Mononuclear cell (primary cell): ENCODE measurements around the gene NDRG2. TPM values are rescaled to one million over a fixed set of nuclear protein-coding genes. Genes with fewer than 3 reads are reported as not detected.
"Not testable (repeated sequence)": the region's sequence is repeated elsewhere in the genome, so short reads cannot be mapped to it uniquely, and the experiment has no call there.

Source experiments
- H3K27me3 ChIP-seq: 2 replicates; pipeline ENCODE4 v1.6.0; 2011; ENCODE audit warnings: low read length, control low read depth; ENCODE audit not compliant: insufficient read depth
- H3K4me1 ChIP-seq: 2 replicates; pipeline ENCODE4 v1.5.1; 2011; ENCODE audit warnings: mild to moderate bottlenecking, low read length, control low read depth; ENCODE audit not compliant: insufficient read depth
- H3K4me3 ChIP-seq: 2 replicates; pipeline ENCODE4 v1.5.1; 2011; ENCODE audit warnings: mild to moderate bottlenecking, low read length, moderate library complexity
- H3K9me3 ChIP-seq: 2 replicates; pipeline ENCODE4 v1.5.1; 2011; ENCODE audit warnings: low read depth, mild to moderate bottlenecking, control low read depth, low read length
- total RNA-seq: library from RNA; depleted of rRNA; stranded (reverse); fragments of >200 nt; gene quantifications from one replicate; pipeline ENCODE4 v1.2.3, GENCODE V29; 2012

Gene NDRG2
- total RNA-seq, 1 donor = 9.7 TPM

DNA sequence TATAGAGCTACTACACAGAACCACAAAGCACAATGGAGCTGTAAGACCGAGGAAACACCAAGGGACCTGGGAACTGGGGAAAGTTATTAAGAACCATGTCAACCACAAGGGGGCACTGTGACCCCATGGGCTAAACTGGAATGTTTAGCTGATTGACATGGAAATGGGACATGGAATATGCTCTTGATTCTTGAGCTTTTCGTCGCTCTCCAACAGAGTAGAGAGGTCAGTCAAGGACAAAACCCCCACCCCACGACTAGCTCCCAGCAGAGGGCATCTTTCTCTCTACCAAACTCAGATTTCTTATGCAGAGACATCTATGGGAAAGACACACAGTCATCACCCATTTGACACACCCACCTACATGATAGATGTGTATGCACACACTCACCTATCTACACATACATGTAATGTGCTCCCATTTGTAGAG, 10.1 kb downstream of the NDRG2 start:
- H3K9me3 ChIP-seq = no peaks in the 10 kb centered on the region
- peaks cover 10% of the 10 kb centered on the region for H3K27me3 ChIP-seq
- peaks cover 25% of the 10 kb centered on the region for H3K4me1 ChIP-seq

DNA sequence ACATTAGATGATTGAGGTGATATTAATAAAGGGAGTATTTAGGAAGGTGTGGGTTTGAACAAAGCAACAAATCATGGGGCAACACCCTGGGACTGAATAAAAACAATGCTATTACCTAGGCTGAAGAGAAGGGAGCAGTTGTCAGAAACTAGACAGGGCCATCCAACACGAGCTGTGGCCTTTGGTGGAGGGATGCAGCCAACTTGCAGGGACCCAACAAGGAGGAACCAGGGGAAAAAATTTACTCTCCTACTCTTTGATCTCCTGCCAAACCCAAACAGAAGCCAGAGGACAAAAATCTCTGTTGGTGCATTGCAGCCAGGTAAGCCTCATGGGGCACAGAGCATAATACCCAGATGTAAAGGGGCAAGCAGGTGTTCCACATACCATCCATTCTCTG, 13.7 kb downstream of the NDRG2 start:
- Histone ChIP-seq H3K4me1 (peaks cover 14% of the 10 kb centered on the region), H3K9me3 (no peaks in the 10 kb centered on the region), H3K4me3 (no peak overlapping the region), H3K27me3 (peaks cover 10% of the 10 kb centered on the region)

More for the DNA sequence above, 10.1 kb downstream of the NDRG2 start:
- no peak overlapping the region for H3K4me3 ChIP-seq

DNA sequence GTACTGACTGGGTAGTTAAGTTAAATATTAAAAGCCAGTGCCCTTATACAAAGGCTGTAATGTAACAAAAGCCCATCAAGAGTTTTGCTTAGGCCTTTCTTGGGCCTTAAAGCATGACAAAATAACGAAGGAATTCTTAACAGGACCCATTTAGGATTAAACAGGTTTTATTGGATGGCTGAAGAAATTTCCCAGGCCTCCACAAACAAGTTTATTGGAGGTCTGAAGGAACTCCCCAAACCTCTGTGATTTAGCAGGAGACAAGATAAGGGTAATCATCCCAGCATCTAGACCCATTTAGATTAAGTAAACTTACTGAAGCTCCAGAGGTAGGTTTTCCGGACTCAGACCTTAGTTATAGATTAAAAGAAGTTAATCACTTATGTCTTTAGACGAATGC, 15.1 kb downstream of the NDRG2 start:
- H3K27me3 ChIP-seq, H3K9me3 ChIP-seq, H3K4me3 ChIP-seq, H3K4me1 ChIP-seq: not testable (repeated sequence)

DNA sequence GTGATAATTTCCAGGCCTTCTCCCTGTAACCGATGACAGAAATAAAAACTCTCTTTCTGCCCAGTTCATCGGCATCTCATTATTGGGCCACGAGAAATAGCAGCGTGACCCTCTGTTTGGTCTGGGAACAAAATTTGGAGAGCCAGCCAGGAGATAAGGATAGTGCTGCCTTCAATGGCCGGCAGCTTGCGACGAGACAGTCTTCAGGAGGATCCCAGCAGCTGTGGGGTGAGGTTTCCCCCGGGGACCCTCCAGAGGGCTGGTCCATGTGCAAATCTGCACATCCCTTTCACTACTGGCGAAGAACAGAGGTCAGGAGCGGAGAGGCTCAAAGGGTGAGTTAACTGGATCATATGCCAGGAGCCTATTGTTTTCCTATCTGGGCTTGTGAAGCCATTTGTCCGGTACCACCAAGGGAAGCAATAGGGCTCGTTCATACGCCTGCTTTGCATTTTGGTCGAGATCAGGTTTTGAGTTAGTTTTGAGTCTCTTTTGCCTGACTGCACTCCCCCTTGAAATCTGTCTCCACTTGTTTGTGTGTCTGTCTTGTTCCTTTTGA, 21.0 kb downstream of the NDRG2 start:
- H3K4me3 ChIP-seq = no peak overlapping the region
- no peaks in the 10 kb centered on the region for H3K4me1 ChIP-seq
- H3K27me3 ChIP-seq = no peaks in the 10 kb centered on the region
- H3K9me3 ChIP-seq = no peaks in the 10 kb centered on the region

DNA sequence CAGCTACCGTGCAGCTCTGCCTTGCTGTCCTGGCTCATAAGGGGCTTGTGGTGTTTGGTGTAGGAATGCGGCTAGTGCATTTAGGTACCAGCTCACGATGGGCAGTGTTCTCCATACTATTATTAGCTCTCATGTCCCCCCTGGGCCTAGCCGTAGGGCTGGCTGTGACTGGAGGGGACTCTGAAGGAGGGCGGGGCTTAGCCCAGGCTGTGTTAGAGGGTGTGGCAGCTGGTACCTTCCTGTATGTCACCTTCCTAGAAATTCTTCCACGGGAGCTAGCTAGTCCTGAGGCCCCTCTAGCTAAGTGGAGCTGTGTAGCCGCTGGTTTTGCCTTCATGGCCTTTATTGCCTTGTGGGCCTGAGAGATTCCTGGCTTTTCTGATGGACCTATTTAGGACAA, 23.6 kb downstream of the NDRG2 start:
- H3K4me3 ChIP-seq = no peak overlapping the region
- H3K4me1 ChIP-seq = no peaks in the 10 kb centered on the region
- H3K27me3 ChIP-seq = no peaks in the 10 kb centered on the region
- H3K9me3 ChIP-seq = no peaks in the 10 kb centered on the region

GRCh38 chr14:20999591-20999990, 25.3 kb downstream of the NDRG2 start:
- H3K27me3 ChIP-seq = no peaks in the 10 kb centered on the region
- H3K4me1 ChIP-seq = no peaks in the 10 kb centered on the region
- no peaks in the 10 kb centered on the region for H3K9me3 ChIP-seq
- H3K4me3 ChIP-seq = no peak overlapping the region

DNA sequence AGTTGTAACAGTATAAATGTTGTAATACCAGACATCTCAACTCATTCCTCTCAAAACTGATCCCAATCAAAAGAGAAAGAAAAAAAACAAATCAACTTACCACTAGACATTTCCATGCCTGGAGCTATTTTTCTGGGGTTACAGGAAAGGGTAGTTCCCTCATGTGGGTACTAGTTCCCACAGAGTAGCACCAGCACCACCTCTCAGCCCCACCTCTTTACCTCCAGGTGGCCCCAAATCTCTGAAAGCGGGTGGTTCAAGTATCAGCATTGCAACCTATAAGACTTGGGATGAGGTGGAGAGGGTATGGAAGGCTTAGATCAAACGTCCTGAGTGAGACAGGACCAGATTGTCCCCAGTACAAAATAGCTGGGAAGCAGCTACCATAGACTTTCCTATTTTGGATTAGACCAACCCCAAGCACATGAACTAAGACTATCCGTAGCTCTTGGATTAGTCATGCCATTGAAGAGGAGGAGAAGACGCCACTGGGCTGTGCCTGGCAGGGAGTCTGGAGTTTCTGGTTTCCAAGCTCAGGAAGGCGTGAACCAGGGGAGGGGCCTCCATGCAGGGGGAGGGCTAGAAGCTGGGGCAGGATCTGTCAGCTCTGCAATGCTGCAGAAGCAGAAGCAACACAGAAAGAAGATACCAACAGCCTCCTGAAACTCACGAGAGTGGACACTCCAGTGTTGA, 26.0 kb downstream of the NDRG2 start, which contains the start of gene SLC39A2:
Gene SLC39A2, plus strand, starts transcription at position 620 of the 693 bp plus-strand sequence. CDS start 154 bp downstream, outside the sequence.
- Histone ChIP-seq H3K9me3 (no peaks in the 10 kb centered on the region), H3K4me1 (no peaks in the 10 kb centered on the region), H3K4me3 (no peak within 1 kb of the TSS), H3K27me3 (no peaks in the 10 kb centered on the region)

GRCh38 chr14:20998139-20998538, 26.7 kb downstream of the NDRG2 start:
- no peaks in the 10 kb centered on the region for H3K27me3 ChIP-seq
- H3K9me3 ChIP-seq = no peaks in the 10 kb centered on the region
- H3K4me1 ChIP-seq = no peaks in the 10 kb centered on the region
- no peak overlapping the region for H3K4me3 ChIP-seq

DNA sequence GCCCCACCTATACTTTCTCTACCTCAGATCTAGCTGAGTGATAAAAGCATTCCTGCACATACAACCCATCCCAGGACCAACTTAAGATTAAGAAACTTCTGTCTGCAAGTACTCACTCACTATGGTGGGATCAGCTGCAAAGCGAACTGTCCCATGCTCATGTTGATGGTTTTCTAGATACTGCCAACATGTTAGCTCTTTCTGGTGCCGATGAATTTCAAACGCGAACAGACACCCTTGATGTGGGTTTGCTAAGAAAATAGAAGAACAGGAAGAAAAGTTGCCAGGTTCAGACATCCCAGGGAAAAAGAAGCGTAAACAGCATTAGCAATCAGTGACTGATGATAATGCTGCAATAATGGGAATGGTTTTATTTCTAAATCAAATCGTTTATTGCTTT, 27.3 kb downstream of the NDRG2 start:
- Histone ChIP-seq H3K9me3 (no peaks in the 10 kb centered on the region), H3K27me3 (no peaks in the 10 kb centered on the region), H3K4me1 (no peaks in the 10 kb centered on the region), H3K4me3 (no peak overlapping the region)

GRCh38 chr14:20997115-20997514, 27.7 kb downstream of the NDRG2 start:
- Histone ChIP-seq H3K4me3 (no peak overlapping the region), H3K27me3 (no peaks in the 10 kb centered on the region), H3K9me3 (no peaks in the 10 kb centered on the region), H3K4me1 (no peaks in the 10 kb centered on the region)

DNA sequence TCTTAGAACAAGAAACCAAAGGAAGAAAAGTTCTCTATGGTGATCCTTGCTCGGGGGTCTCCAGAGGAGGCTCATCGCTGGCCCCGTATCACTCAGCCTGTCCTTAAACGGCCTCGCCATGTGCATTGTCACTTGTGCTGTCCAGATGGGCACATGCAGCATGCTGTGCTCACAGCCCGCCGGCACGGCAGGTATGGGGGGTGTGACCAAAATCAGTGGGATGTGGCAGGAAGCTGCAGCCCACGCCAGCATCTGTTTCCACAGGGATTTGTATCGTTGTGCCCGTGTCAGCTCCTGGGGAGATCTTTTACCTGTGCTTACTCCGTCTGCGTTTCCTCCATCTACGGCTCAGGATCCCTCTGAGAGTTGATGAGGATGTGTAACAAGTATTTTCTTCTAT, 28.3 kb downstream of the NDRG2 start:
- Histone ChIP-seq H3K9me3 (no peaks in the 10 kb centered on the region), H3K27me3 (no peaks in the 10 kb centered on the region), H3K4me3 (no peak overlapping the region), H3K4me1 (peaks cover 2% of the 10 kb centered on the region)

DNA sequence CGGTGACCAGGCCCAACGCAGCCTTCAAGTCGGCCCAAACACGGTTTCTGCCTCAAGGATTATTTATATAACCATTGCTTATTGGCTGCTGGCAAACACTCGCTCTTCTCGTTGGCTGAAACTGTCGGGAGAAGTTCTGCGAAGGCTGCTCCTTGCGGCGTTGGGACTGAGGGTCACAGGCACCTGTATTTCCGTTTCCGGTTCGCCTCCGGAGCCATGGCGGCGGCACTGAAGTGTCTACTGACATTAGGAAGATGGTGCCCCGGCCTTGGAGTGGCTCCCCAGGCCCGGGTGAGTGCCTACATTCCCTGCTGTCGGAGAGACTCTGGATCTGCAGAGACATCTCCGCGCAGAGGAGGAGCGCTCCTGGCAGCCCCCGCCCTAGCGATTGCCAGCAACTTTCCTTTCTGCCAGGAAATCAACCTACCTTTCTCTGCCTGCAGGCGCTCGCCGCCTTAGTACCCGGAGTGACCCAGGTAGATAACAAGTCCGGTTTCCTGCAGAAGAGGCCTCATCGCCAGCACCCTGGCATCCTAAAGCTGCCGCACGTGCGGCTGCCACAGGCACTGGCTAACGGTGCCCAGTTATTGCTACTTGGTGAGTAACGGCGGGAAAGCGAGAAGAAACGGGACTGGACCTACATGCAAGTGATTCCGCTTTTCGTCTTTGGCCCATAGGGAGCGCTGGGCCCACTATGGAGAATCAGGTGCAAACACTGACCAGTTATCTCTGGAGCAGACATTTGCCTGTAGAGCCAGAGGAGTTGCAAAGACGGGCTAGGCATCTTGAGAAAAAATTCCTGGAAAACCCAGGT, 34.9 kb downstream of the NDRG2 start, which contains the start of gene METTL17:
Gene METTL17, plus strand, starts transcription at position 194 of the 814 bp plus-strand sequence. Its CDS starts 23 bp downstream, at position 217.
- Histone ChIP-seq H3K4me1 (peaks cover 52% of the 10 kb centered on the region), H3K9me3 (no peaks in the 10 kb centered on the region), H3K4me3 (peak within 1 kb of the TSS; percentile 86), H3K27me3 (no peaks in the 10 kb centered on the region)

DNA sequence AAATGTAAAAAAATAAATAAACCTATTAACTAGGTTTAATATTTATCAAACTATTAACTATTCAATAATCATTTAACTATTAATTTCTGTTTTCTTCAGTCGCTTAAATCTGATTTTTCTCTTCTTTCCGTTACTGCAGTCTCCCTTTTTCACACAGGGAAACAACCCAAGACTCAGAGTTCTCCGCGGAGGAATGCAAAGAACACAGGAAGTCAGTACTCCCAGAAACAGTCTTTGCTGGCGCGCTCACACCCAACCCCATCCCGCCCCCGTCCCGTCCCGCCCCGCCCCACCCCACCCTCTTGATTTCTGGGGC, 35.4 kb downstream of the NDRG2 start:
- Histone ChIP-seq H3K4me1 (peaks cover 53% of the 10 kb centered on the region), H3K9me3 (no peaks in the 10 kb centered on the region), H3K4me3 (peak overlapping the region; percentile 86), H3K27me3 (no peaks in the 10 kb centered on the region)

DNA sequence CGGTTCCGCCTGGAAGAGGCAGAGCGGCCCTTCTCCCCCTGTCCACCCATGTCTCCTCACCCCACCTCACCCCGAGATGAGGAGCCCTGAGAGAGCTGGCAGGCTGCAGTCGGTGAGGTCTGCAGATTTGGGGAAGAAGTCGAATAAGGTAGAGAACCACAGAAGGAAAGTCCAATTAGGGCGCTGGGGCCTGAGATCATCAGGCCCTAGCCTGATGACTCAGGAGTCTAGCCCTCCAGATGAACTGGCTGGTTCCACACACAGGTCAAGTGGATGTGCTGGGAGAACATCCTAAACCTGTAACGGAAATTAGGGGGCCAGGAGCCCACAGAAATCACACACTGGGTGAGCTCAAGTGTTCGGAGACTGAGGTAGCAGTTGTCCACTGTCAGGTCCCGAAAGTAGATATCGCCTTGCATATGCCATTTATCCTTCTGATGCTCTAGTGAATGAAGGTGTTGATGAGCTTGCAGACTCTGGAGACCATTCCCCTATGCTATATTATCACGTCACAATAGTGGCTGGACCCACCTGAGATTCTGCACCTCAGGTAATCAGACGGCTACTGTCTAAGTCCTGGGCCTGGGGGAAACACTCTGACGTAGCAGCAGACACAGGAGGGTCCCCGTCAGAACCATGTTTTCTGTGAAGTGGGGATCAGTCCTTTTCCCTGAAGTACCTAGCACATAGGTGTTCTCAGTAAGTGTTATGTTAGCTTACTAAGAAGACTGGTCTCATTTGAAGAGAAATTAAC, 36.0 kb downstream of the NDRG2 start:
- Histone ChIP-seq H3K4me1 (peaks cover 53% of the 10 kb centered on the region), H3K9me3 (no peaks in the 10 kb centered on the region), H3K27me3 (no peaks in the 10 kb centered on the region), H3K4me3 (no peak overlapping the region)

GRCh38 chr14:20986811-20987210, 38.0 kb downstream of the NDRG2 start:
- Histone ChIP-seq H3K9me3 (no peaks in the 10 kb centered on the region), H3K4me1 (peaks cover 53% of the 10 kb centered on the region), H3K4me3 (no peak overlapping the region), H3K27me3 (no peaks in the 10 kb centered on the region)
